Fibroblast of pulmonary artery (primary cell): ENCODE results near the gene NOP58.
A peak's percentile ranks its signal among the peaks of the same experiment; 100 is the strongest.

ENCODE experiments used
- DNase-seq: peaks from one replicate; pipeline ENCODE4 v3.0.0-alpha.2; 2010; ENCODE audit warnings: low read depth
- H3K4me3 ChIP-seq: replicated peaks from 2 replicates; pipeline ENCODE4 v1.5.1; 2011; ENCODE audit warnings: low read depth, mild to moderate bottlenecking, control low read depth, low read length, moderate library complexity
- CTCF ChIP-seq: IDR thresholded peaks from 2 replicates; pipeline ENCODE4 v1.5.1; 2011; ENCODE audit warnings: mild to moderate bottlenecking, control low read depth, low read length, inconsistent platforms; ENCODE audit errors: missing control alignments

The NOP58 gene

GRCh38 chr2:202335791-202336467, 70.4 kb downstream of the NOP58 start:
- no peak overlapping the region for H3K4me3 ChIP-seq
- no peak for TF ChIP-seq CTCF
- DNase-seq, result peak; percentile 63

DNA sequence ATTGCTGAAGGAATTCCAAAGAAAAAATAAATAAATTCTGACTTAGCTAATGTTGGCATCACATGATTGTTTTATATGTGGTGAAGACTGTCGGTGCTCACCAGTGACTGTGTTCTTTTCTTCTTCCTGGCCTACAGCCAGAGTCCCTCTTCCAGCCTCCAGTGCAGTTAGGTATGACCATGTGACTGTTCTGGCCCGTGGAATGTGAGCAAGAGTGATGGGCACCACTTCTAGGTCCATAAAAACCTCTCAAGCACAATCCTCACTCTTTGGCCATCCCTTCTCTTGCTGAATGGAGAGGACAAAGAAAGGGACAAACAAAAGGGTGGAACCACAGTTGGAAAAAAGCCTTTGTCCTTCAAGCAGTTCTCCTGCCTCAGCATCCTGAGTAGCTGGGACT, 71.6 kb downstream of the NOP58 start:
- no peak for TF ChIP-seq CTCF

DNA sequence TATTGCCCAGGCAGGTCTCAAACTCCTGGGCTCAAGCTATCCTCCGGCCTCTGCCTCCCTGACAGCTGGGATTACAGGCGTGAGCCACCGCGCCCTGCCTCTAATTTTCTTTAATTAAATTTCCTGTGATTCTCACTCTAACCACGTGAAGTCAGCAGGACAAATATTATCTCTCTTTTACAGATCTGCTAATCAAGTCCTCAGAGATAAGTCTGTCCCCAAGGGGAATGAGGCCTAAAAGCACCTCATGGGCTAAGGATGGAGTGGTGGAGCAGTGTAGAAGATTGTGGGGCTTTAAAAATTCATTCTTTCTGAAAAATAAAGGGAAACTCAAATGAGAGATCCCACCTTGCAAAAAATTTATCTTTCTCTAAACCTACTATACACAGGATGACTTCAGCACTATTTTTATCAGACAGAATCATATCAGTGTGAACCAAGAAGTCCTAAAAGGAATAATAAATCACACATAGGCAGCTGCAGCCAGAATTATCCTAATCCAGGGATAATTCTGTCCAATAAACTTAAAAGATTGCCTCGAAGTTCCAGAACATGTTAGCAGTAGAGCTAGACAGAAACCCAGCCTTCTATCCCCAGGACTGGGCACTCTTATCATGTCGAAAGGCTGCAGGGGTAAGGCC, 72.3 kb downstream of the NOP58 start:
- no peak overlapping the region for H3K4me3 ChIP-seq
- DNase-seq, result no peak
- no peak for TF ChIP-seq CTCF

More for the DNA sequence above, 71.6 kb downstream of the NOP58 start:
- H3K4me3 ChIP-seq, result no peak overlapping the region
- DNase-seq, result no peak

- TF ChIP-seq CTCF, result no peak
- no peak overlapping the region for H3K4me3 ChIP-seq
- peak; percentile 44 for DNase-seq
Observed at GRCh38 chr2:202339071-202339870, 73.7 kb downstream of the NOP58 start.

DNA sequence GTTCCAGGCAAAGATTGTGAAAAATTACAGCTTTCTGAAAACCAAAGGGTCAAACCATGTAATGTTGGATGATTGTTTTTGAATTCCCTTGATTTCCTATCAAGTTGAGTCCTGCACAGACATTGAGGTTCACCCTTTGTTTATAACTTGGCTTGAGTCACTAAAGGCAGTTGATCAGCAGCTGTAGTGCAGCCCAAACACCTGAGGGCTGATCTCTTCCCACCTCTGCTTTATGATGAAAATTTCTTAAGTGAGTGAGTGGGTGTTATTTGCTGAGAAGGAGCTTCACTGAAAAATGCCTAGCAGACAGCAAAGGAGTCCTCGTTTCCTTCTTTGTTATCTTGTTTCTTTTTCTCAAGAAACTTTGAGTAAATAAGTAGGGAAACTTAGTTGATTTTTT, 78.6 kb downstream of the NOP58 start:
- no peak for DNase-seq
- H3K4me3 ChIP-seq, result no peak overlapping the region
- TF ChIP-seq CTCF, result no peak

DNA sequence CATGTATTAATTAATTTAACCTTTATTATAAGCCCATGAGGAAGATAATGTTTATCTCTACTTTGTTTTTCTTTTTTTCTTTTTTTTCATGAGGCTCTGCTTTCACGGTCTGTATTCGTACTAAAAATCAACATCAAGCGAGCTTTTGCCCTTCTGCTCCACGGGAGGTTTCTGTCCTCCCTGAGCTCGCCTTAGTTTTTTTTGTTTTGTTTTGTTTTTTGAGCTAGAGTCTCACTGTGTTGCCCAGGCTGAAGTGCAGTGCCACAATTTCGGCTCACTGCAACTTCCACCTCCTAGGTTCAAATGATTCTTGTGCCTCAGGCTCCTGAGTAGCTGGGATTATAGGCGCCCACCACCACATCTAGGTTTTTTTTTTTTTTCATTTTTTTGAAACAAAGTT, 80.6 kb downstream of the NOP58 start:
- no peak for DNase-seq
- no peak overlapping the region for H3K4me3 ChIP-seq
- TF ChIP-seq CTCF, result no peak
